ENCODE results near the gene FGD3.
A peak's percentile ranks its signal among the peaks of the same experiment; 100 is the strongest.

FGD3 gene

DNA sequence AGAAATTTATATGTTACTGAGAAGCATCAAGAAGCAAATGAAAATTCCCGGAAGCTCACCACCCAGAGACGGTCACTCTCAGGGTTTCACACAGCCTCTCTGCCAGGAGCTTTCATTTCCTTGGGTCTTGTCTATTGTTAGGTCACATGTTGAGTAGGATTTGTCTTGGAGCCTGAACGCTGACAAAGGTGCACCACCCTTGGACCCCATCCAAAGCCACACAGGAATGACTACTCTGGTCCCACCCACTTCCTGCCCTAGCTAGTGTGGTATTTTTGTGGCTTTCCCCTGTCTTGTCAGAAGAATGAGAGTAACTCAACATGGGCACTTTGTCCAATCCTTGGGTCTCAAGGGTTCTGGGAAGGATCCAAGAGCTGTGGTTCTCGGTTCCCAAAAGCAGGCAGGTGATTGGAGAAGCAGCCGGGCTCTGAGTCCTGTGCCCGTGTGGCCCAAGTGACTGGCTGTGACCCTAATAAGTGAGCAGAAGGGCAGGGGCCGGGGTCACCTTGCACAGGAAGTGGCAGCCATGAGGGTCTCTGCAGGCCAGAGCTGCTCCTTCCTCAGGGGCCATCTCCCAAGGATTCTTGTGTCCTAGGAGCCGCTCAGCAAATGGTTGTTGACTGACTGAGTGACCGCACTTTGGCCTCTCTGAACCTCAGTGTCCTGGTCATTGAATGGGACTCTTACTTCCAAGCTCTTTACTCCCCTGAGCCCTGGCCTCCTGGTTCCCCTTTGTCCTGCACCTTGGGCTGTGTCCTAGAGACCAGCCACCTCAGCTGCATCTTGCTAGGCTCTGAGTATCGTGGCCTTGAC lies 6.9 kb downstream of the FGD3 start:
- no peak for DNase-seq
- intact Hi-C loops (cut with DNase I) = no loop called here

DNA sequence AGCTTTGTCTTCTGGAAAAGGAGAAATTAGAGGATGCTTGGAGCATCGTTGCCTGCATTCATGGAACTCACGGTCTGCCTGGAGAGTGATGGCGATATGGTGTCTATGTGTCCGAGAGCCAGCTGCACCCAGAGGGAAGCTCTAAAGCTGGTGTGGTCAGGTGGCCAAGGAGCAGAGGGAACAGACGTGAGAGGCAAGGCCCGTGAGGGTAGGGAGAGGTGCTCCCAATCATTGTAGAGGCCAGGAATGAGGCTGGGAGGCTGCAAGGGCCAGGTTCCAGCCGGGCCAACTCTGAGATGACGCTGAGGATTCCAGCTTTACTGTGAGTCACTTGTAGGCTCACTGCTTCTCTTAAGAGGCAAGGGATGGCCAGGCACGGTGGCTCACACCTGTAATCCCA lies 7.6 kb downstream of the FGD3 start:
- intact Hi-C loops (cut with DNase I) = loop anchor here (5.0 kb wide), 1 partner anchor 357 kb away; no protein-coding TSS in a partner anchor
- no peak for DNase-seq

DNA sequence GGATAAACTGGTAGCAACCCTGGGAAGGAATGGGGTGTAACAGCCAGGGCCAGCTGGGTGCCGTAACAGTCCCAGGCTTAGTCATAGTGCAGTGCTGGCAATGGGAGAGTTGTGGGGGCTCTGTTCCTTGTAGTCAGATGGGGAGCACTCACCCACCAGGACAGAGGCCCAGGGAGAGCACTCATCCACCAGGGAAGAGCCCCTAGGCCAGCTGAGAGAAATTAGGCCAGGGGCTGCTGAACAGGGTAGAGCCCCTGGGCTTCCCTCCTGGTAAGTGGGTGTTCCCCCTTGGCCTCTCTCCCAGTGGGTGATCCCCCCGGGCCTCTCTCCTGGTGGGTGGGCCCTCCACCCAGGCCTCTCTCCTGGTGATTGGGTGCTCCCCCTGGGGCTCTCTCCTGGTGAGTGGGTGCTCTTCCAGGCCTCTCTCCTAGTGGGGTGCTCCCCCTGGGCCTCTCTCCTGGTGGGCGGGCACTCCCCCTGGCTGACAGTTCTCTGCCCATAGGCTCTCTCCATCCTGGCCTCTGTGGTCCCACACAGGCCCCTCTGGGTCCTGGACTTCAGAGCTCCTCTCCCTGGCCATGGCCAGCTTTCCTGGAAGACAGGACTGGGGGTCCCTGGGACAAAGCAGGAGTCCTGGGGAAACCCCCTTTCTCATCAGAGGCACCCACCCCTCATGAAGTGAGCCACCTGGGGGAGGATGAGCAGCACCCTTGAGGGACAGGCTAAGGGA lies 13.4 kb downstream of the FGD3 start:
- intact Hi-C loops (cut with DNase I) = no loop called here

DNA sequence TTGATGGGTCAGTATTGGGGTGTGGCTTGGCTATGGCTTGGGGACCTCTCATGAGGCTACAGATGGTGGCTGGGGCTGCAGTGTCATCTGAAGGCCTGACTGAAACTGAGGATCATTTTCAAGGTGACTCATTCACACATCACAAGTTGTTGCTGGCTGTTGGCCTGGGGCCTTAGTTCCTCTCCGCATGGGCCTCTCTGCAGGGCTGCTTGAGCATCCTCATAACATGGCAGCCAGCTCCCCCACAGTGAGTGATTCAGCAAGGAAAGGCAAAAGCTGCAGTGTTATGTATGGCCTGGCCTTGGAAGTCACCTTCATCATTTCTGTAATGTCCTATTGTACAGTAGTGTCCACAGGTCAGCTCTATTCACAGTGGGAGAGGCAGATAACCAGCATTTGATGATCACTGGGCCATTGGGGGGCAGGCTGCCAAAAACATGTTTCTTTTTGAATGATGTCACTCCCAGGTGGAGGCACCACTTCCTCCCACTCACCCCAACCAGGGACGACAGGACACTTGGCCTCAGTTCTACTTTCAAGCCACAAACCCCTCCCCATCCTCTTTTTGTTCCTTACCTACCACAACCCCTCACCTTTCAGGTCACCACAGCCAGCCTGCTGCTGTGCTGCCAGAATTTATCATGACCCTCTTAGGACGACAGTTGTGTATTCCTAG lies 14.4 kb downstream of the FGD3 start:
- intact Hi-C loops (cut with DNase I) = no loop called here
- no peak for DNase-seq

More for the DNA sequence above, 13.4 kb downstream of the FGD3 start:
- no peak for DNase-seq

DNA sequence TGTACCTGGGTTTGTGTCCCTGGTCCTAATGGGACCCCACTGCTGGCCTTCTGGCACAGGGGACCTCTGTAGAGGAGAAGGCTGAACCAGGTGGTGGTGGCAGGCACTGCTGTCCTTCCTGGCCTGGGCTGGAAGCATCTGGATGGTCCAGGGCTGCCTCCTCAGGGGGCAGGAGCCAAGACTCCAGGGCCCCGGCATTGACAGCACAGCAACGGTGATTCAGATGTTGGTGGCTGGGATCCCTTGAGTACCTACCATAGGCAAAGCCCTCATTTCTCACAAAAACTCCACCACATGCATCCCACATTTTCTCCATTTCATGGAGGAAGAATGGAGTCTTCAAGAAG lies 15.0 kb downstream of the FGD3 start:
- no peak for DNase-seq
- intact Hi-C loops (cut with DNase I) = no loop called here

DNA sequence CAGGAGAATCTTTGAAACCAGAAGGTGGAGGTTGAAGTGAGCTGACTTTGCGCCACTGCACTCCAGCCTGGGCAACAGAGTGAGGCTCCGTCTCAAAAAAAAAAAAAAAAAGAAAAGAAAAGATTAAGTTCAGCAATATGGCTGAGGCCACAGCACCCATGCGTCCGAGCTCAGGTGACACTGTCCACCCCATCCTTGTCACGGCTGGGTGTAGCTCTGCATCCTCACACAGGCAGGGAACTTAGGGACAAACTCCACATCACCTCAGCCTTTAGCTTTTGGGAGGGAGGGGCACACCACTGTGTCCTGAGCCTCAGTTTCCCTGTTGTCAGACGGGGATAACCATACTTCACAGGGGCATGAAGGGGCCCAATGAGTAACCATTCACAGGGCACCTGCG lies 15.5 kb downstream of the FGD3 start:
- intact Hi-C loops (cut with DNase I) = no loop called here
- no peak for DNase-seq

DNA sequence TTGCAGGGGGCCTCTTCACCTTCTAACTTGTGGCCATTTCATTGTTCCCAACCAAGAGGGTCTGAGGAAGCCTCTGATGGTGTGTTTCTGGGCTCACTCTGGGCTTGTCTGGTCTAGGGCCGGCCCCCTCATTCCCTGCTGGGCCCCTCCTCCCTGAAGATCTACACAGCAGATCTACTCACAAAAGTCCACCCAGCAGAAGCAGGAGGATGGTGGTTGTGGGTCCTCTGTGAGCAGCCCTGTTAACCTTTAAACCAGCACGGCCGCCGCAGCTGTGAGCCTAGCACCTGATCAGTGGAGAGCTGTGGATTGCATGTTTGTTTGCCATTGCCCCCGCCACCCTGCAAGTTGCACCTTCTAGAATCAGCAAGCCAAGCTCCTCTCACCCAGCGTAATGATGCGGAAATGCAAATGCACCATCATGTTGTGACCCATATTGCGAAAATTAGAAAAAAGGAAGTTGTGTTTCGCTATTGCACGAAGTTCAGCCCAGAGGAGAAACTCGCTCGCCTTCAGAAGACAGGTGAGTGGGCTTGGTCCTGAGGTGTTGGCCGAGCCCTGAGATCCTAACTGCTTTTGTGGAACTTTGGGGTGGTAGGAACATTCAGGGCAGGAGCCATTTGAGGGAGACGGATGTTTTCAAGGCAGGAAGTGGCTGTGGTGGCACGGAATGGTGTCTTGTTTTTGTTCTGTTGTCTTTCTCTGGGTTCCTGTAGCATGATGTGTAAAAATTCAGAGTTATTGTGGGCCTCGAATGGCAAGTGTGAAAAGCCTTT lies 16.7 kb downstream of the FGD3 start:
- DNase-seq = peak in 2 of 10 donors; percentile 75 to 80
- intact Hi-C loops (cut with DNase I) = no loop called here

DNA sequence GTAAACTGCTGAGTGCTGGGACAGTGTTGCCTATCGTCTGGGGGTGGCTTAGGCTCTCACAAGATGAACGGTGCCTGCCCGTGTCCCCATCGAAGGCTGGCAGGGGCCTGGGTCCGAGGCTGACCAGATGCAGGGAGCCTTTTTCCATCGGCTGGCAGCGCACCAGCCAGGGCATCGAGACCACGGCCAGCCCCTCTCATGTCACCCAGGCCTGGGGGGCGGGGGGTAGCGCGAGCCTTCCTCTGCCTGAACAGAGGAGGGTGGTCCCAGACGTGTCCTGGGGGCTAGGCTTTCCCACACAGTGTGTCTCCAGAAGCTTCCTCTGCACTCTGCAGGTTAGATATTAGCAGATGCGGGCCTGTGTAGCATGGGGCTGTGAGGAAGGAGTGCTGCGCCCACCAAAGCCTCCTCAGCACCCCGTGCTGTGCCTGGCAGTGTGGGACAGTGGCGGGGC lies 17.3 kb downstream of the FGD3 start:
- DNase-seq = peak in 1 of 10 donors; percentile 76
- intact Hi-C loops (cut with DNase I) = no loop called here

DNA sequence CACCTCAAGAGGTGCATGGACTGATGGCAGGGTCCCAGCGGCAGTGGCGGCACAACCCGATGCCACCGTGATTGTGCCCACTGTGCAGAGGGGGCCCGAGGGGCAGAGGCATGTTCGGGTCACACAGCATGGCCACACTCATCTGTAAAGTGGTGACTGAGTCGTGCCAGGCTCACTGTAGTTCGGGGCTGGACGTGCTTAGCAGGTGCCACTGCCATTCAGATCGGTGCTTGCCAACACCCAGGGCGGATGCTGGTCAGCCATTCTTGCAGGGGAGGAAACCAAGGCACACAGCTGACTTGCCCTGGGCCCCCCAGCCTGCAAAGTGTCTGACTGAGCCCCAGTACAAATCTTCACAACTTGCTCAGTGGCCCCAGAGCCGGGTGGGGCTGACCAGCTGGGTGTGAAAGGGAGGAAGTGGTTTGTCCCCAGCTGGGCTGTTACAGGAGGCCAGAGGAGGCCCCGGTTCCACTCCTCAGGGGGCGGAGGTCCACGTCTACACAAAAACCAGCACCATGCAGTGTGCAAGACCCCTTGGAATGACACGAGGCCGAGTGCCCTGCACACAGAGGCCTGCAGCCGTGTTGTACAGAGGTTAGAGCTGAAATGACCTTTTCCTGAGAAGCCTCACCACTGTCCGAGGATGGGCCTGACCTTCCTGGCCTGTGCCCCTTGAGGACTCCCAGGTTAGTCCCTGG lies 17.9 kb downstream of the FGD3 start:
- intact Hi-C loops (cut with DNase I) = no loop called here
- peak in 1 of 10 donors; percentile 81 for DNase-seq

DNA sequence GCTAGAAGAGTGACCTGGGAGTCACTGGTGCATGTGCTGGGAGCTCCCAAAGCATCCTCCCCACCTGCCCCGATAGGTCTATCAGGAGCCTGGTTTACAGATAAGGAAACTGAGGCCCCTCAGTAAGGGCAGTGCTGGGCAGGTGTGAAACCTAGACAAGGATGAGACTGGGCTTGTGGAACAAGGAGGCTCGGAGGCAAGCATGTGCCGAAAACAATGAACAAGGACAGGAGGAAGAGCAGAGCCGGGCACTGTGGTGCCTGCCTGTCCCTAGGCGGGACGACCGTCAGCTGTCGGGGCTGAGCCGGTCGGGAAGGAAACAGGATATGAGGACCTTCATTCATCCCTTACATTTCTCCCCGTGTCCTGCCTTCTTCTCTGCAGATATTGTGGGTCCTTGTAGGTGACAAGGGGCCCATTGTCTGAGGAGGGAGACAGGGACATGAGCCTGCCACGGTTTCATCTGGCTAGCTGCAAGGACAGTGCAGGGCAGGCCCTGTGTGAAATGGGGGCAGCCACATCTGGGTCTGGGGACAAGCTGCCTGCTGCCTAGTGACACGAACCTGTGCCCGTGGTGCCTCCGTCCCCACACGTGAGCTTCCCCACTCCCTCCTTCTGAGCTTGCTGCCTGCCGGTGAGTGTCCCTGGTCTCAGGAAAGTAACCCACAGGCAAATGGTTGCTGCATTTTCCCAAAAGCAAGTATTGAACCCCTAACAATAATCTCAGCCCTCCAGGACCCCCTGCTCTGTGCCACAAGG lies 18.6 kb downstream of the FGD3 start:
- peak in 1 of 10 donors; percentile 49 for DNase-seq
- intact Hi-C loops (cut with DNase I) = no loop called here

DNA sequence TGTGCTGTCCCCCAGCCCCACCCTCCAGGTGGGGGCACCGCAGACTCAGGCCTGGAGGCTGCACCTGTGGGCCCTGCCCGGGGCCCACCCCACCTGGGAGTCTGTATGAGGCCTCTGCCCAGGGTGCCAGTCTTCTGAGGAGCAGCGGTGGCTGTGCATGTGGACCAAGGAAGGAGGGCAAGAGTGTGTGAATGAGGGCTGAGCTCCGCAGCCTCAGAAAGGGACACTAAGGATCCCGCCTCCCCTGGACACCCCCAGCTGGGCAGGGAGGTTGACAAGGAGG lies 19.1 kb downstream of the FGD3 start:
- intact Hi-C loops (cut with DNase I) = no loop called here

DNA sequence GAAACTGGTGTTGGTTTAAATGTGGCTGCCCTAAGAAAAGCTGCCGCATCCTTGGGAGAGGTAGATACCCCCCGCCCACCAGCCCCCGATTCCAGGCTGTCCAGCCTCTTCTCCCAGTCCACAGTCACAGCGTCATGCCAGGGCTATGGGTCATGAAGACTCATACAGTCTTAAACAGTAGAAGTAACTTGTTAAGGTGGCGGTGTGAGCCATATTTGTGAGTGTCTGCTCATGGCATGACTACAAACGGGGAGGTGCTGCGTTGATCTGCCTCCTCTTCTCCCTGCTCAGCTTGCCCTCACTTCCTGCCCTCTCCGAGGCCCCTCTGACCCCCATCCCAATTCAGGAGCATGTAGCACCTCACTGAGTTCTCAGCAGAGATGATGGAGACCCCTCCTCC lies 20.8 kb downstream of the FGD3 start:
- intact Hi-C loops (cut with DNase I) = no loop called here
- peak in 1 of 10 donors; percentile 19 for DNase-seq

More for the DNA sequence above, 19.1 kb downstream of the FGD3 start:
- peak in 1 of 10 donors; percentile 67 for DNase-seq

DNA sequence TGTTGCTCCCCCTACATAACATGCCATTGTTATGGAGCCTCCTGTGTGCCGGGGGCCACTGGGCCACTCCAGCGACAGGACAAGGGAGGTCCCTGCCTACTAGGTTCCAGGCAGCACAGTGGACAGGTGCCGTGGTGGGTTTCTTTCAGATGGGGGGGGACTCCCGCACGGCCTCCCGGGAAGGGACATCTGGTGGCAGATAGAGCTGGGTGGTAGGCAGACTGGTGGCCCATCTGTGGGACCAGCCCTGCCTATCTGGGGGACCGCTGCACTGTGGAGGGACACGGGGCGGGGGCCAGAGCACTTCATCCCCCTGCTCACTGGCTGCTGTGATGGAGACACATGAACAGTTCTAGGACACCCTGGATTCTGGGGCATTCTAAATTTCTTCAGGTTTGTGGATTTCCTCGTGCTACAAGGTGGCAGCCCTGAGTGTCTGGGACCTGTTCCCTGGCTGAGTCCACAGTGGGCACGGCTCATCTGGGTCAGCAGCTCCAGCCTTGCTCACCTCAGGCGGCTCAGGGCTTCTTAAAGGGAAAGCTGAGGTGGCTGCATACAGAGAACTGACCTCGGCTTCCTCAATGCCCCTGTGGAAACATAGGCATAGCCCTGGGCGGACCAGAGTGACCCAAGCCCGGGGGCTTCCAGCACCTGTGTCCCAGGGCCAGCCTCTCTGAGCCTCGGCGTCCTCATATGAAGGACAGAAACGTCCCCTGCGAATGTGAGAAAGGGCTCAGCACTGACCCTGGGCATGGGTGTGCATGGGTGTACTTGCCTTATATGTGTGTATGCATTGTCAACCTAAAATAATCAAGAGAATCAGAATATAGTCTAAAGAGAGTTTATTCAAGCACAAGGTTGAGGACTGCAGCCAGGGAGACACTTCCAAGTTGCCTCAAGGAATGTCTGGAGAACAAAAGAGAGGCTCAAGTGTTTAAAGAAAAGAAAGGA lies 22.5 kb downstream of the FGD3 start:
- intact Hi-C loops (cut with DNase I) = no loop called here
- peak in 1 of 10 donors; percentile 66 for DNase-seq

DNA sequence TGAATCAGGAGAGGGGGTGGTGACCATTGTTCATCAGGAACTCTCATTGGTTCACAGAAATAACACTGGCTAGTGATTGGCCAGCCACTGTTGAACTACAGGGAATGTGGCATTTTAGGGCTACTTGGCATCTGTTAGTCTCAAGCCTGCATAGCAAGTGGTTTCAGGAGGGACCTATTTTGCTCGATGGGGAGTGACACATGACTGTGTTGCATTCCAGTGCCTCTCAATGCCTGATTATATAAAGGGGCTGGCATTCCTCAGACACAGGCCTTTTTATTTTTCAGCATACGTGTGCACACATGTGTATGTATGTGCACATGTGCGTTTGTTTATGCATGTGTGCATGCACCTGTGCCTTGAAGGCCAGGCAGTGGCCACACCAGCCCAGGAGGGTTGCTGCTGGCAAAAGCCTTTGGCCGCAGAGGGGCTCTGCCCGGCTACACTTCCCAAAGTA lies 23.2 kb downstream of the FGD3 start:
- intact Hi-C loops (cut with DNase I) = no loop called here
- peak in 1 of 10 donors; percentile 55 for DNase-seq

DNA sequence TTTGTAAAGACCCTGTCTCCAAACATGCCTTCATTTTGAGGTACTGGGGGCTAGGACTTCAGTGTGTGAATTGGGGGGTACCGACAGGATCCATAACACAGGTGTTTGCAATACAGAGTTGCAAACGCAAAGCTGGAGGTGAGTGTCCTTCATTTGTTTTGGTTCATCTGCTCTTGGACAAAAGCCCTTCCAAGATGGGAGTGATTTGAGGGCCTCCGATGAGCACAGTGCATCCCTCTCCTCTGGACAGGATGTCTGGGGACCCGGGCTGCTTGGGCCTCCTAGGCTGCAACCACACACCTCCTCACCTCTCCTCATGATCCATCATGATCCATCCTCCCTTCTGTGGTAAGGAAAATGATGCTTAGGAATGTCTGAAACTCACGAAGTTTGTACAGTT lies 23.8 kb downstream of the FGD3 start:
- DNase-seq = no peak
- intact Hi-C loops (cut with DNase I) = no loop called here

DNA sequence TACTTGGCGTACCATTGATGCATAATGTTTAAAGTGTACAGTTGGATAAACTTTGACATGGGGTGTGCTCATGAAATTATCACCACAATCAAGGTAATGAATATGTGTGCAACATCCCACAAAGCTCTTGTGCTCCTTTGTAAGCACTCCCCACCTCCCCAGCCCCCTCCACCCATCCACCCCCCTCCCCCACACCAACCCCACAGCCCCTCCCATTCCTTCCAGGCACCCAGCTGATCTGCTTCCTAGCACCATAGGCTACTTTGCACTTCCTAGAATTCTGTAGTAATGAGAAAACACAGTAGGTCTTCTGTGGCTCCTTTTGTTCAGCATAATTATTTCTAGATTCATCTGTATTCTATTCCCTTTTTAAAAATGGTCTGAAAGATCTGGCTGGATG lies 24.5 kb downstream of the FGD3 start:
- intact Hi-C loops (cut with DNase I) = no loop called here
- no peak for DNase-seq

DNA sequence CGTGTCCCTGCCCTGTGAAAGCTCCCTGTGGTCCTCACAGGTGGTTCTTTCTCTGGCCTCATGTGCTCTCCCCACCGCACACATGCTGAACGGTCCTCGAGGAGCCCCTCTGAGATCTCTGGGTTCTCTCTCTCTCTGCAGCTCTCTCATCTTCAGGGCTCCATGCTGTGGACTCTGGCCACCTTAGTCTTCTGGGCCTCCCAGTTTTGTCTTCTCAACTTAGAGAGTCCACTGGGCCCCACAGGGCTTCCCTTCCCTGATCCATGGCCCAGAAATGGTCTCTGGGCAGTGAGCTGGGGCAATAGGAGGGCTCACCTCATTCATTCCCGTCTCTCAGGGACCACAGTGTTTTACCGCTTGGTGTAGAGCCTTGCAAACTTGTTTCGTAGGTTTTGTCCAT lies 26.4 kb downstream of the FGD3 start:
- peak in 1 of 10 donors; percentile 39 for DNase-seq
- intact Hi-C loops (cut with DNase I) = no loop called here

DNA sequence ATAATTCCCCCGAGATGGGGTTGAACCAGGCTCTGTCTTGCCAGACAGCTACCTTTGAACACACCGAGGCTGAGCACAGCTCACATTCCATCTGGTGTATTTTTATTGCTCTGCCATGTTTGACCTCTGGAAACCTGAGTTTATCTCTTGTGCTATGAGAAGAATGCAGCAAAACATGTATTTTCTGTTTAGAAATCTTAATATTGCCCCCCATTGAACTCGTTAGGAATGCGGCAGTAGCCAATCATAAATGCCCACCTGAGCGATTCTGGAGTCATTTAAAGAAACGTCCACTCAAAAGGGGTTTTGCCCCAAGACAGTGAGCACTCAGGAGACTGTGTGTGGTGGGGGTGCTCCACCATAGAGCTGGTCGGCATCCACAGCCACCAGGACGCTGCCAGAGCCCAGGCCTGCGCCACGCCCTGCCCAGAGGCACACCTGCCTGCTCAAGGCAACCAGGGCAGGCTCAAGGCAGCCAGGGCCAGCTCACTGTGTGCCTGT lies 26.9 kb downstream of the FGD3 start:
- DNase-seq = peak in 1 of 10 donors; percentile 82
- intact Hi-C loops (cut with DNase I) = no loop called here

Data from posterior cingulate gyrus (tissue), 11 donors.